ENCODE results near the gene SERGEF. TPM values are rescaled to one million over a fixed set of nuclear protein-coding genes. Genes with fewer than 3 reads are reported as not detected.

SERGEF gene
- total RNA-seq, 1 donor from 2014 or later, result 27.0 TPM

- H3K36me3 ChIP-seq (ENCODE audit: control insufficient read depth, insufficient read depth, low read length), result no peaks in the 10 kb centered on the region
- no peak for DNase-seq (ENCODE audit: low read depth)
- no peak for TF ChIP-seq CTCF (IDR thresholded peaks at IDR 0.05; ENCODE audit: insufficient read depth, low read length, poor library complexity, severe bottlenecking)
Measured at GRCh38 chr11:17748761-17749721, 263.8 kb downstream of the SERGEF start.

GRCh38 chr11:17748044-17748443 lies 264.8 kb downstream of the SERGEF start:
- DNase-seq (ENCODE audit: low read depth), result no peak
- H3K36me3 ChIP-seq (ENCODE audit: control insufficient read depth, insufficient read depth, low read length), result no peaks in the 10 kb centered on the region
- TF ChIP-seq CTCF (IDR thresholded peaks at IDR 0.05; ENCODE audit: insufficient read depth, low read length, poor library complexity, severe bottlenecking), result no peak
- H3K4me3 ChIP-seq (ENCODE audit: low read depth, low read length), result no peak overlapping the region
- peaks cover 11% of the 10 kb centered on the region for H3K27me3 ChIP-seq (ENCODE audit: control insufficient read depth, insufficient read depth, low read length)

More at GRCh38 chr11:17748761-17749721, 263.8 kb downstream of the SERGEF start:
- peaks cover 11% of the 10 kb centered on the region for H3K27me3 ChIP-seq (ENCODE audit: control insufficient read depth, insufficient read depth, low read length)
- no peak overlapping the region for H3K4me3 ChIP-seq (ENCODE audit: low read depth, low read length)

- DNase-seq (ENCODE audit: low read depth), result no peak
Measured at GRCh38 chr11:17747131-17747955, 265.5 kb downstream of the SERGEF start.

GRCh38 chr11:17746096-17746495 lies 266.8 kb downstream of the SERGEF start:
- H3K27me3 ChIP-seq (ENCODE audit: control insufficient read depth, insufficient read depth, low read length), result peaks cover 11% of the 10 kb centered on the region
- no peaks in the 10 kb centered on the region for H3K36me3 ChIP-seq (ENCODE audit: control insufficient read depth, insufficient read depth, low read length)
- no peak for DNase-seq (ENCODE audit: low read depth)
- no peak for TF ChIP-seq CTCF (IDR thresholded peaks at IDR 0.05; ENCODE audit: insufficient read depth, low read length, poor library complexity, severe bottlenecking)
- H3K4me3 ChIP-seq (ENCODE audit: low read depth, low read length), result no peak overlapping the region

More at GRCh38 chr11:17747131-17747955, 265.5 kb downstream of the SERGEF start:
- TF ChIP-seq CTCF (IDR thresholded peaks at IDR 0.05; ENCODE audit: insufficient read depth, low read length, poor library complexity, severe bottlenecking), result no peak
- Histone ChIP-seq H3K4me3 (ENCODE audit: low read depth, low read length) (no peak overlapping the region), H3K27me3 (ENCODE audit: control insufficient read depth, insufficient read depth, low read length) (peaks cover 11% of the 10 kb centered on the region), H3K36me3 (ENCODE audit: control insufficient read depth, insufficient read depth, low read length) (no peaks in the 10 kb centered on the region)

GRCh38 chr11:17745023-17745772 lies 267.6 kb downstream of the SERGEF start:
- no peaks in the 10 kb centered on the region for H3K36me3 ChIP-seq (ENCODE audit: control insufficient read depth, insufficient read depth, low read length)
- TF ChIP-seq CTCF (IDR thresholded peaks at IDR 0.05; ENCODE audit: insufficient read depth, low read length, poor library complexity, severe bottlenecking), result no peak
- no peak overlapping the region for H3K4me3 ChIP-seq (ENCODE audit: low read depth, low read length)
- no peak for DNase-seq (ENCODE audit: low read depth)
- H3K27me3 ChIP-seq (ENCODE audit: control insufficient read depth, insufficient read depth, low read length), result peaks cover 18% of the 10 kb centered on the region
